ENCODE measurements around the gene UBXN6.

UBXN6 gene

GRCh38 chr19:4439243-4439642, 18.4 kb downstream of the UBXN6 start:
- Mint-ChIP-seq H3K4me1 (peaks cover 7% of the 10 kb centered on the region), H3K27ac (peak overlapping the region in 2 of 3 experiments; percentile 11 to 26), H3K4me3 (no peak overlapping the region), H3K36me3 (ENCODE audit: low read depth) (peaks cover 40% of the 10 kb centered on the region), H3K9me3 (no peaks in the 10 kb centered on the region), H3K27me3 (ENCODE audit: low read depth) (no peaks in the 10 kb centered on the region)
- TF ChIP-seq CTCF (IDR thresholded peaks at IDR 0.05; ENCODE audit: unreplicated experiment in 3 of 3): no peak

DNA sequence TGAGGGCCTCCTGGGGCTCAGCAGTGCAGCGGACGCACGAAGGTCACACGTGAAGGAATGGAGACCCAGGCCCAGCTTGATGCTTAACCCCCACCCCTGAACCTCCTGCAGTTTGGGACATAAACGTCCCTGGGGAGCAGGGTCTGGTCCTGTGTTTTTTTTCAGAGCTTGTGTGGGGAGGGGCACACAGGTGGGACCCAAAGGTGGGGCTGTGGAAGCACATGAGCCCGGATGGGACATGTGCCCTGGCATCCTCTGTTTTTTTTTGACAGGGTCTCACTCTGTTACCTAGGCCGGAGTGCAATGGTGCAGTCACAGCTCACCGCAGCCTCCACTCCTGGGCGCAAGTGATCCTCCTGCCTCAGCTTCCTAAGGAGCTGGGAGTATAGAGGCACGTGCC, 20.5 kb downstream of the UBXN6 start:
- no peak overlapping the region for H3K27ac Mint-ChIP-seq
- H3K4me3 Mint-ChIP-seq: no peak overlapping the region
- H3K27me3 Mint-ChIP-seq (ENCODE audit: low read depth): no peaks in the 10 kb centered on the region
- no peaks in the 10 kb centered on the region for H3K9me3 Mint-ChIP-seq
- H3K36me3 Mint-ChIP-seq (ENCODE audit: low read depth): peaks cover 37% of the 10 kb centered on the region
- H3K4me1 Mint-ChIP-seq: peaks cover 8% of the 10 kb centered on the region
- TF ChIP-seq CTCF (IDR thresholded peaks at IDR 0.05; ENCODE audit: unreplicated experiment in 3 of 3): no peak

GRCh38 chr19:4436231-4436630, 21.4 kb downstream of the UBXN6 start:
- no peak for TF ChIP-seq CTCF (IDR thresholded peaks at IDR 0.05; ENCODE audit: unreplicated experiment in 3 of 3)
- H3K9me3 Mint-ChIP-seq: no peaks in the 10 kb centered on the region
- H3K4me3 Mint-ChIP-seq: no peak overlapping the region
- peaks cover 12% of the 10 kb centered on the region for H3K4me1 Mint-ChIP-seq
- no peaks in the 10 kb centered on the region for H3K27me3 Mint-ChIP-seq (ENCODE audit: low read depth)
- no peak overlapping the region for H3K27ac Mint-ChIP-seq
- H3K36me3 Mint-ChIP-seq (ENCODE audit: low read depth): peaks cover 42% of the 10 kb centered on the region

- TF ChIP-seq CTCF (IDR thresholded peaks at IDR 0.05; ENCODE audit: unreplicated experiment in 3 of 3): no peak
- Mint-ChIP-seq H3K27ac (no peak overlapping the region), H3K27me3 (ENCODE audit: low read depth) (no peaks in the 10 kb centered on the region), H3K36me3 (ENCODE audit: low read depth) (peaks cover 44% of the 10 kb centered on the region), H3K4me1 (peaks cover 22% of the 10 kb centered on the region), H3K9me3 (no peaks in the 10 kb centered on the region), H3K4me3 (no peak overlapping the region)
Measured at GRCh38 chr19:4434391-4434790, 23.2 kb downstream of the UBXN6 start.

DNA sequence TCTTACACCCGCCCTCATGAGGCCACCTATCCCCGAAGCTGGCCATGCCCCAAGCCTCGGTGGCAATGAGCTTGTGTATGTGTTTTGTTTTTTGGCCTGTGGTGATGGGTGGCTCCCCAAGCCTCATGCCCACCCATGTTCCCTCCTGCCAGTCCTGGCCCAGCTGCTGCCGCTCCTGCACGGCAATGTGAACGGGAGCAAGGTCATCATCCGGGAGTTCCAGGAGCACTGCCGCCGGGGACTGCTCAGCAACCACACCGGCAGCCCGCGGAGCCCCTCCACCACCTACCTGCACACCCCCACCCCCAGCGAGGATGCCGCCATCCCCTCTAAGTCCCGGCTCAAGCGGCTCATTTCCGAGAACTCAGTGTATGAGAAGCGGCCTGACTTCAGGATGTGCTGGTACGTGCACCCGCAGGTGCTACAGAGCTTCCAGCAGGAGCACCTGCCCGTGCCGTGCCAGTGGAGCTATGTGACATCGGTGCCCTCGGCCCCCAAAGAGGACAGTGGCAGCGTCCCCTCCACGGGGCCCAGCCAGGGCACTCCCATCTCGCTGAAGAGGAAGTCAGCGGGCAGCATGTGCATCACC, 24.6 kb downstream of the UBXN6 start:
- peaks cover 50% of the 10 kb centered on the region for H3K36me3 Mint-ChIP-seq (ENCODE audit: low read depth)
- TF ChIP-seq CTCF (IDR thresholded peaks at IDR 0.05; ENCODE audit: unreplicated experiment in 3 of 3): no peak
- no peaks in the 10 kb centered on the region for H3K9me3 Mint-ChIP-seq
- no peak overlapping the region for H3K4me3 Mint-ChIP-seq
- no peaks in the 10 kb centered on the region for H3K27me3 Mint-ChIP-seq (ENCODE audit: low read depth)
- no peak overlapping the region for H3K27ac Mint-ChIP-seq
- peaks cover 23% of the 10 kb centered on the region for H3K4me1 Mint-ChIP-seq
